Measurements from ENCODE around the gene KCNJ6. TPM values are rescaled to one million over a fixed set of nuclear protein-coding genes. Genes with fewer than 3 reads are reported as not detected.
A peak's percentile ranks its signal among the peaks of the same experiment; 100 is the strongest.

The KCNJ6 gene
- total and polyA plus RNA-seq, 4 donors, result 0.16 TPM; not detected in 3

DNA sequence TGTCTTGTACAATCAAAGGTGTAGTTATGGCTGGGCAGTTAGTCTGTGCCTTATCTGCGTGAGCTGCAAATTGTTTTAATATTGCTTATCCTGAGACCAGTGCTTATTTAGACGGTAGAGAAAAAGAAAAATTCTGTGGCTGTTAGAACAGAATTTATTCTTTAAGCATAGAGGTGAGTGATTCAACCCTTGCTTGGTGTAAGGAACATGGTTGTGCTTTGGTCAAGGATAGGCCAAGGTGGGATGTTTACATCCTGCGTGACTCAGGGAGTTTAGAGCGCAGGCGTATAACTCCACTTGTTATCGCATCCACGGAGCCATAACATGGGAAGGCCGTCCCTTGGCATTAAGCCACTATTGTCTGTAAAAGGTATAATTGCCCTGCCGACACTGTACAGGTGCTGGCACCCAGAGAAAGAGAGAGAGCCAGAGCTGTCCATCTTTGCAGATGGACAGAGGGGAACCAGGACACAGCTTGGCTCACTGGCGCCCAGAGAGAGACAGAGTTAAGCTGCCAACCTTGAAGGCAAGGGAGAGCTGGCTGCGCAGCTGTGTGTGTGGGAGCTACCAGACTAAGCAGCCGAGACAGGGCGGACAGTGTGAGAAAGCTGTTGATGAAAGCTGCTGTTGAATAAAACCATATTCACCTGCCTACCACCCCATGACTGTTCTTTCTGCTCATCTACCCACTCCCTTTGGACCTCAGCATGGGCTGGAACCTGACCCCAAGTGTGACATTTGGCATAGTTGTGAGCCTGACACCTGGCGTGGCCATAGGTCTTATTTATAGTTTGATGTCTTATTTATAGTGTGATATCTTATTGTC is 349.3 kb downstream of the KCNJ6 start:
- intact Hi-C loops (cut with DNase I), result loop anchor here (5.0 to 10.0 kb wide), 3 partner anchors 90 to 302 kb away; partner anchors contain the start of gene VPS26C (in 2 of the 2)
- Histone ChIP-seq H3K27me3 (ENCODE audit: control insufficient read depth in 1 of 2, insufficient read depth in 2 of 2, low read length in 1 of 2) (no peaks in the 10 kb centered on the region), H3K9me3 (ENCODE audit: control insufficient read depth, low read length) (no peaks in the 10 kb centered on the region), H3K36me3 (ENCODE audit: control insufficient read depth in 1 of 2, insufficient read depth in 2 of 2, low read length in 1 of 2) (no peaks in the 10 kb centered on the region), H3K4me1 (ENCODE audit: control insufficient read depth in 1 of 2, insufficient read depth in 2 of 2, low read length in 2 of 2) (no peaks in the 10 kb centered on the region), H3K27ac (ENCODE audit: low read depth in 1 of 2, low read length in 2 of 2) (no peak overlapping the region), H3K4me3 (ENCODE audit: low read length in 2 of 2) (no peak overlapping the region)
- WGBS, 2 donors, result 85 to 86% methylated on average over 14 of the region's 14 CpGs
- ATAC-seq (ENCODE audit: low FRiP score) (no peak), DNase-seq (no peak)

DNA sequence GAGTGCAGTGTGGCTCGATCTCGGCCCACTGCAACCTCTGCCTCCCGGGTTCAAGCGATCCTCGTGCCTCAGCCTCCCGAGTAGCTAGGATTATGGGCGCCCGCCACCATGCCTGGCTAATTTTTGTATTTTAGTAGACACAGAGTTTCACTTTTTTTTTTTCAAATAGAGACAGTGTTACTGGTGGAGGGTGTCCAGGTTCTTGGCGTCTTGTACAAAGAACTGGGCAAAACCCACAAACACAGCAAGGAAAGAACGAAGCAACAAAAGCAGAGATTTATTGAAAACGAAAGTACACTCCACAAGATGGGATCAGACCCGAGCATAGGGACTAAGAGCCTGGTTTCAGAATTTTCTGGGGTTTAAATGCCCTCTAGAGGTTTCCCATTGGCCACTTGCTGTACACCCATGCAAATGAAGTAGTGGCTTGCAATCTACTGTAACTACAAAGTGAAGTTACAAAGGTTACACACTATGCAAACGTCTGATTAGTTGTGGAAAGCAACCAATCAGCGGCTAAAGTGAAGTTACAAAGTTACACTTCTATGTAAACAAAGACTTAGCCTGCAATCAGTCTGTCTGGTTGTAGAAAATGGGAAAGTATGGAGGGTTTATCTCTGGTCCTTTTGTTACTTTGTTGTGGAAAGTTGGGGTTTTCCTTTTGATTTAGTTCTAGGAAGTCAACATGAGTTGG is 350.6 kb downstream of the KCNJ6 start:
- no peaks in the 10 kb centered on the region for H3K9me3 ChIP-seq (ENCODE audit: control insufficient read depth, low read length)
- DNase-seq (no peak), ATAC-seq (ENCODE audit: low FRiP score) (no peak)
- no peaks in the 10 kb centered on the region for H3K4me1 ChIP-seq (ENCODE audit: control insufficient read depth in 1 of 2, insufficient read depth in 2 of 2, low read length in 2 of 2)
- intact Hi-C loops (cut with DNase I), result loop anchor here (5.0 to 10.0 kb wide), 3 partner anchors 92 to 301 kb away; partner anchors contain the start of gene VPS26C (in 2 of the 2)
- no peak overlapping the region for H3K27ac ChIP-seq (ENCODE audit: low read depth in 1 of 2, low read length in 2 of 2)
- no peaks in the 10 kb centered on the region for H3K27me3 ChIP-seq (ENCODE audit: control insufficient read depth in 1 of 2, insufficient read depth in 2 of 2, low read length in 1 of 2)
- H3K36me3 ChIP-seq (ENCODE audit: control insufficient read depth in 1 of 2, insufficient read depth in 2 of 2, low read length in 1 of 2), result no peaks in the 10 kb centered on the region
- WGBS, 2 donors, result 64 to 72% methylated on average over 14 of the region's 14 CpGs
- no peak overlapping the region for H3K4me3 ChIP-seq (ENCODE audit: low read length in 2 of 2)

DNA sequence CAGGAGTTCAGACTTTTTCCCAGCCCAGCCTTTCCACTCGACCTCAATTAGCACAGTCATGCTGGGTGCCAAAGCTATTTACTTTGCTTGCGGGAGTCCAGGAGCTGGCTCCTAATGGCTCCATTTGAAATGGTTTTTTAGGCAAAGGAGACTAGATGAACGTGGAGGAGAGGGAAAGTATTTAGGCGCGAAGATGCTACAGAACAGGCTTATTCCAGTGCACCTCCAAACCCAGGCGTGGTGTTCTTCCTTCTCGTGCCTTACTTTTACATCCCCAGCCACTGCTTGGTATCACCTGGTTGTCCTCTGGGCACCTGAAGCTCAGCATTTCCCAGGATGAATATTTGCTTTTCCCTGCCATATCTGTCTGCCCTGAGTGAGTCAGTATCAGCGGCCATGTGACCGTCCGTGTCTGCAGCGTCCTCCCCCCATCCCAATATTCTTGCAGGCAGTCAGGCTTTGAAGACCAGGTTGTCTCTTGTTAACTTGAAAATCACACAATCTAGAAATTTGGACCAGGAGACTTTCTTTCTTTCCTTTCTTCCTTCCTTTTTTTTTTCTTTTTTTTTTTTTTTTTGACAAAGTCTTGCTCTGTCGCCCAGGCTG is 351.2 kb downstream of the KCNJ6 start:
- no peaks in the 10 kb centered on the region for H3K4me1 ChIP-seq (ENCODE audit: control insufficient read depth in 1 of 2, insufficient read depth in 2 of 2, low read length in 2 of 2)
- no peaks in the 10 kb centered on the region for H3K27me3 ChIP-seq (ENCODE audit: control insufficient read depth in 1 of 2, insufficient read depth in 2 of 2, low read length in 1 of 2)
- peak overlapping the region in 1 of 2 donors; percentile 87 for H3K27ac ChIP-seq (ENCODE audit: low read depth in 1 of 2, low read length in 2 of 2)
- intact Hi-C loops (cut with DNase I), result loop anchor here (5.0 to 10.0 kb wide), 4 partner anchors 92 to 300 kb away; partner anchors contain the start of genes VPS26C (in 2 of the 2) and DYRK1A (in 1 of the 2)
- no peak for ATAC-seq (ENCODE audit: low FRiP score)
- H3K9me3 ChIP-seq (ENCODE audit: control insufficient read depth, low read length), result no peaks in the 10 kb centered on the region
- DNase-seq, result no peak
- no peaks in the 10 kb centered on the region for H3K36me3 ChIP-seq (ENCODE audit: control insufficient read depth in 1 of 2, insufficient read depth in 2 of 2, low read length in 1 of 2)
- H3K4me3 ChIP-seq (ENCODE audit: low read length in 2 of 2), result no peak overlapping the region
- WGBS, 2 donors, result 66 to 69% methylated on average over 12 of the region's 12 CpGs

DNA sequence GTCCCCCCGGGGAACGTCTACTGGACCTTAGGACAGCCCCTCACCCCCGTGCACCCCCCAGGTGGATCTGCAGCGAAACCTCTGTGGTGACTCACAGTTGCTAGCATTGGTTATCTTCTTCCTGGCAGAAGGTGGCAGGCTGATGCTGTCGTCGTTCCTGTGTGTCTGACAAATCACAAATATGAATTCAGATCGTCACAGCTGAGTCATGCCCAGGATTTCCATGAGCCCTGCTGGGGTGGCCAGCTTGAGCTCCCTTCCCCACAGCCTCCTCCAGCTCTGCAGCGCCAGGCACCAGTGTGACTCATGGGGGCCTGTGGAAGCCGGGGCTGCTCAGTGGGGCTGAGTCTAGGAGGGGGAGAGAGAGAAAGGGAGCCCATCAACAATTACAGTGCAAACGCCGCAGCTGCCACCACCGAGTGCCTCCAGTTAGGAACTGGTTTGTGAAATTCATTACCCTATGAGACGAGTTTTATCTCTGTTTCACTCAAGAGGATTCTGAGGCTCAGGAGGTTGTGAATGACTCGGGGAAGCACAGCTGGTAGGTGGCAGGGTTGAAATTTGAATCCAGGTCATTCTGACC is 351.8 kb downstream of the KCNJ6 start:
- intact Hi-C loops (cut with DNase I), result loop anchor here (5.0 to 10.0 kb wide), 3 partner anchors 190 to 300 kb away; partner anchors contain the start of genes VPS26C (in 2 of the 2) and DYRK1A (in 1 of the 2)

DNA sequence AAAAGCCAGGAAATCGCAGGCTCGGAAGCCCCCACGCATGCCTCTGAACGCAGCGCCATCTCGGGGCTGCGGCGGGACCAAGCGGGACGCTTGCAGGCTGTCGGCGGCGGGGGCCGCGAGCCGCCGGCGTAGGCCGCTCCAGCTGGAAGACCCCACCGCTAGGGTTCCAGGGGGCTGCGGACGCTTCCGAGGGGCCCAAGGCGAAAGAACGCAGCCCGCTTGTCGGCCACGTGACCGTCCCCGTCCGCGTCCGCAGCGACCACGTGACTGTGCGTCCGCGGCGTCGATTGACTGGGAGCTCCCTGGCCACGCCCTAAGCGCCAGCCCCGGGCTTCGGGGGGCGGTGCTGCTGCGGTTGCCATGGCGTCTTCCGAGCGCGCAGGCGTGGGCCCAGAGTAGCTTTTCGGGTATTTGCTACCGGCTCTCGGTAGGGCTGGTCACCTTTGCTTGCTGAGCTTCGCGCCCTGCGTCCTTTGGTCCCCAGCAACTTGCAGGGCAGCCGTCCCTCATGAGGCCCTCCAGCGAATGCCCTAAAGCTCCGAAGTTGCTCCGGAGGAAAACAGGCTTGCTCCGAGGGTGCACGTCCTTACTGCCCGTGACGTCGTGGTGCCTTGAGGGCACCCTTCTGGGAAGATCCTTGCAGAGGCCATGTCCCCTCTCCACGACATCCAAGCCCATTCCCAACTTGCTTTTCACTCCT is 352.5 kb downstream of the KCNJ6 start:
- 0 to 1% methylated on average over 56 to 67 of the region's 67 CpGs for WGBS, 2 donors
- H3K27ac ChIP-seq (ENCODE audit: low read depth in 1 of 2, low read length in 2 of 2), result peak overlapping the region; percentile 40 to 88
- peak; percentile 97 to 98 for DNase-seq
- no peaks in the 10 kb centered on the region for H3K36me3 ChIP-seq (ENCODE audit: control insufficient read depth in 1 of 2, insufficient read depth in 2 of 2, low read length in 1 of 2)
- H3K27me3 ChIP-seq (ENCODE audit: control insufficient read depth in 1 of 2, insufficient read depth in 2 of 2, low read length in 1 of 2), result no peaks in the 10 kb centered on the region
- no peaks in the 10 kb centered on the region for H3K4me1 ChIP-seq (ENCODE audit: control insufficient read depth in 1 of 2, insufficient read depth in 2 of 2, low read length in 2 of 2)
- no peaks in the 10 kb centered on the region for H3K9me3 ChIP-seq (ENCODE audit: control insufficient read depth, low read length)
- intact Hi-C loops (cut with DNase I), result loop anchor here (5.0 to 10.0 kb wide), 3 partner anchors 189 to 299 kb away; partner anchors contain the start of genes VPS26C (in 2 of the 2) and DYRK1A (in 1 of the 2)
- peak; percentile 98 for ATAC-seq (ENCODE audit: low FRiP score)
- peak overlapping the region; percentile 43 to 58 for H3K4me3 ChIP-seq (ENCODE audit: low read length in 2 of 2)

More for the DNA sequence above, 351.8 kb downstream of the KCNJ6 start:
- DNase-seq (peak; percentile 91 to 95), ATAC-seq (ENCODE audit: low FRiP score) (peak; percentile 92)
- Histone ChIP-seq H3K4me3 (ENCODE audit: low read length in 2 of 2) (peak overlapping the region; percentile 29 to 32), H3K36me3 (ENCODE audit: control insufficient read depth in 1 of 2, insufficient read depth in 2 of 2, low read length in 1 of 2) (no peaks in the 10 kb centered on the region), H3K4me1 (ENCODE audit: control insufficient read depth in 1 of 2, insufficient read depth in 2 of 2, low read length in 2 of 2) (no peaks in the 10 kb centered on the region), H3K27ac (ENCODE audit: low read depth in 1 of 2, low read length in 2 of 2) (peak overlapping the region; percentile 40 to 87), H3K9me3 (ENCODE audit: control insufficient read depth, low read length) (no peaks in the 10 kb centered on the region), H3K27me3 (ENCODE audit: control insufficient read depth in 1 of 2, insufficient read depth in 2 of 2, low read length in 1 of 2) (no peaks in the 10 kb centered on the region)
- 11 to 19% methylated on average over 14 of the region's 14 CpGs for WGBS, 2 donors

DNA sequence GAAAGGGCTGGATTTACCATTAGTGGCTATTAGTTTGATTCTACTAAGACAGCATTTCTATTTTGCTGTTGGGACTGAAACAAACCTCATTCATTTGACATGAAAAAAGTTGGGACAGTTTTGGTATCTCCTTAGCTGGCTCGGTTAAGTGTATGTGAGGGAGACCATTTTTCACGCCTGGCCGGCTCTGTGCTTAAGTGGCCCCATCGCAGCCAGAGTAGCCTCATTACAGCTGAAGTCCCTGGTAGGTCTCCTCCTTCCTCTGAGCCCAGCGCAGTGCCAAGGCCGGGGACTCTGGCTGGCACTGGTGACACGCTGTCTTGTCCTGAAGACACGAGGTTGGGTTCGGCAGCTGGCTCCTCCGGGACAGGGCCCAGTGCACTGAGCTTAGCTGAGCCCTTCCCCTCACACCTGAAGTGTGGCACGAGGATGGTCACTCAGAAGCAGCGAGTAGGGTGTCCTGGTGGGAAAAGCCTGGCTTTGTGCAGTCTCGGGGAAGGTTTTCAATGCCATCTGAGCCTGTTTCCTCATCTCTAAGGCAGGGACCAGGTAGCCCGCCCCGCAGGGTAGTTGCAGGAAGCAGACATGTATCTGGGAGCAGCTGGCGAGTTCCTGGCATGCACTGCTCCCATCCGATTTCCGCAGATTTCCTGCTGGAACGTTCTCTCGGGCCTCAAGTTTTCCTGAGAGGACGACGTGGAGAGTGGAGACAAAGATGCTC is 353.2 kb downstream of the KCNJ6 start:
- Histone ChIP-seq H3K27me3 (ENCODE audit: control insufficient read depth in 1 of 2, insufficient read depth in 2 of 2, low read length in 1 of 2) (no peaks in the 10 kb centered on the region), H3K27ac (ENCODE audit: low read depth in 1 of 2, low read length in 2 of 2) (peak overlapping the region in 1 of 2 donors; percentile 88), H3K4me1 (ENCODE audit: control insufficient read depth in 1 of 2, insufficient read depth in 2 of 2, low read length in 2 of 2) (no peaks in the 10 kb centered on the region), H3K36me3 (ENCODE audit: control insufficient read depth in 1 of 2, insufficient read depth in 2 of 2, low read length in 1 of 2) (no peaks in the 10 kb centered on the region), H3K9me3 (ENCODE audit: control insufficient read depth, low read length) (no peaks in the 10 kb centered on the region), H3K4me3 (ENCODE audit: low read length in 2 of 2) (peak overlapping the region; percentile 43 to 58)
- WGBS, 2 donors, result 54 to 61% methylated on average over 22 of the region's 22 CpGs
- intact Hi-C loops (cut with DNase I), result loop anchor here (5.0 to 10.0 kb wide), 3 partner anchors 188 to 298 kb away; partner anchors contain the start of genes VPS26C (in 2 of the 2) and DYRK1A (in 1 of the 2)
- ATAC-seq (ENCODE audit: low FRiP score), result peak; percentile 27
- DNase-seq, result peak in 1 of 2 donors; percentile 64

Data from aorta (tissue), 5 donors.